Upper lobe of left lung (tissue), 4 donors: ENCODE measurements around the gene SAXO1.

ENCODE experiments used
- CTCF ChIP-seq, 6 experiments: fragments of 450-650 bp in 4 of 6; fragments of 200-600 bp in 2 of 6; sonication (generic) in 2 of 6; IDR thresholded peaks; one replicate each; pipeline ENCODE4 v1.5.1; 2016 to 2019; ENCODE audit warnings: antibody characterized with exemption in 6 of 6
- POLR2A ChIP-seq, 4 donors: fragments of 450-650 bp; IDR thresholded peaks; one replicate each; pipeline ENCODE4 v1.5.1; 2016 to 2017; ENCODE audit warnings: antibody characterized with exemption in 4 of 4, mild to moderate bottlenecking in 2 of 4
- POLR2AphosphoS5 ChIP-seq, 2 donors: sonication (generic); formaldehyde crosslinking; IDR thresholded peaks; one replicate each; pipeline ENCODE4 v1.5.1; 2017; ENCODE audit warnings: antibody characterized with exemption in 2 of 2

- TF ChIP-seq CTCF (IDR thresholded peaks at IDR 0.05): no peak
- no peak for TF ChIP-seq POLR2AphosphoS5 (IDR thresholded peaks at IDR 0.05)
- no peak for TF ChIP-seq POLR2A (IDR thresholded peaks at IDR 0.05)
Measured at GRCh38 chr9:18971909-18972308, 61.1 kb downstream of the SAXO1 start.
